Esophagus squamous epithelium (tissue), 5 donors: ENCODE data around the gene TPSB2. TPM values are rescaled to one million over a fixed set of nuclear protein-coding genes. Genes with fewer than 3 reads are reported as not detected.
A peak's percentile ranks its signal among the peaks of the same experiment; 100 is the strongest.
"Not testable (repeated sequence)": the region's sequence is repeated elsewhere in the genome, so short reads cannot be mapped to it uniquely, and the experiment has no call there.

ENCODE experiments used
- DNase-seq: peaks from one replicate; lab custom pipeline; 2025; lab: John Stamatoyannopoulos, UW
- H3K27ac ChIP-seq, 4 donors: fragments of 200-600 bp; sonication (generic); one replicate each; pipeline ENCODE4 v1.5.1; 2016 to 2019; ENCODE audit warnings: mild to moderate bottlenecking in 1 of 4
- H3K27me3 ChIP-seq, 4 donors: fragments of 200-600 bp; sonication (generic); 1 replicate in 3 of 4; 2 replicates in 1 of 4; pipeline versions ENCODE4 v1.5.1 to v1.6.0; 2017 to 2021; ENCODE audit warnings: antibody characterized with exemption in 1 of 4
- H3K36me3 ChIP-seq, 3 donors: fragments of 200-600 bp; sonication (generic); one replicate each; pipeline ENCODE4 v1.5.1; 2016 to 2019
- H3K4me1 ChIP-seq, 3 donors: fragments of 200-600 bp; sonication (generic); one replicate each; pipeline ENCODE4 v1.5.1; 2017 to 2019
- H3K4me3 ChIP-seq, 4 donors: fragments of 200-600 bp; sonication (generic); 1 replicate in 3 of 4; 2 replicates in 1 of 4; pipeline ENCODE4 v1.5.1; 2016 to 2019; ENCODE audit warnings: mild to moderate bottlenecking in 2 of 4, moderate library complexity in 1 of 4
- H3K9me3 ChIP-seq, 3 donors: fragments of 200-600 bp; sonication (generic); one replicate each; pipeline ENCODE4 v1.5.1; 2016 to 2019
- CTCF ChIP-seq, 6 experiments: fragments of 450-650 bp in 4 of 6; fragments of 200-600 bp in 2 of 6; sonication (generic) in 2 of 6; IDR thresholded peaks; one replicate each; pipeline ENCODE4 v1.5.1; 2016 to 2019; ENCODE audit warnings: antibody characterized with exemption in 6 of 6, mild to moderate bottlenecking in 4 of 6, moderate library complexity in 4 of 6
- POLR2A ChIP-seq, 4 donors: fragments of 450-650 bp; IDR thresholded peaks; one replicate each; pipeline ENCODE4 v1.6.1; 2017; ENCODE audit warnings: antibody characterized with exemption in 4 of 4, mild to moderate bottlenecking in 4 of 4, moderate library complexity in 3 of 4
- WGBS, 2 donors: methylation state at CpG; one replicate each; pipeline ENCODE4 v1.1.5; 2018; 5-methylcytosine and 5-hydroxymethylcytosine counted together
- intact Hi-C: fragments of 100-400 bp; cut with DNase I; formaldehyde crosslinking; loops from one replicate; pipeline ENCODE4 v1.15.0; 2022
- total RNA-seq, 4 donors: library from RNA; depleted of rRNA; stranded (reverse); fragments of >200 nt; gene quantifications; one replicate each; pipeline ENCODE4 v1.1.0, GENCODE V29; 2016
- donor health status: DM: yes; HTN: yes; CAD: no.

The TPSB2 gene
- total RNA-seq, 4 donors from 2014 or later = 4.0 to 537 (median 20.2) TPM

DNA sequence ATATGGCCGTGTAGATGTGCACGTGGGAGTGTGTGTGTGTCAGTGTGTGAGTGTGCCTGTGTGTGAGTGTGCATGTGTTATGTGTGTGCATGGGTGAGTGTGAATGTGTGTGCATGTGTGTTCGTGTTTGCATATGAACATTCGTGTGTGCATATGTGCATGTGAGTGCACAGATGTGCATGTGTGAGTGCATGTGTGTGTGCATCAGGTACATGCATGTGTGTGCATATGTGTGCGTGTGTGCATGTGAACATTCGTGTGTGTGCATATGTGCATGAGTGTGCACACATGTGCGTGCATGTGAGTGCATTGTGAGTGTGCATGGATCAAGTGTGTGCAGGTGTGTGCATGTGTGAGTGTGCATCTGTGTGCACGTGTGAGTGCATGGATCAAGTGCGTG, 8.0 kb upstream of the TPSB2 start:
- DNase-seq = no peak
- H3K27ac ChIP-seq = no peak overlapping the region
- WGBS, 2 donors = 71 to 81% methylated on average over 9 of the region's 9 CpGs
- no peaks in the 10 kb centered on the region for H3K36me3 ChIP-seq
- no peak overlapping the region for H3K4me3 ChIP-seq
- peaks cover 0 to 5% (median 0%) of the 10 kb centered on the region in 4 donors for H3K27me3 ChIP-seq
- intact Hi-C loops = no loop called here
- H3K9me3 ChIP-seq = no peaks in the 10 kb centered on the region
- no peaks in the 10 kb centered on the region for H3K4me1 ChIP-seq
- TF ChIP-seq CTCF (IDR thresholded peaks at IDR 0.05) = no peak
- TF ChIP-seq POLR2A (IDR thresholded peaks at IDR 0.05) = no peak

- intact Hi-C loops, H3K4me3 ChIP-seq, H3K27ac ChIP-seq, H3K4me1 ChIP-seq, H3K27me3 ChIP-seq, H3K36me3 ChIP-seq, DNase-seq, H3K9me3 ChIP-seq: not testable (repeated sequence)
- WGBS, 2 donors = no CpG with 5 or more reads among the region's 29 CpGs
Observed at GRCh38 chr16:1236659-1237058, 6.7 kb upstream of the TPSB2 start.

DNA sequence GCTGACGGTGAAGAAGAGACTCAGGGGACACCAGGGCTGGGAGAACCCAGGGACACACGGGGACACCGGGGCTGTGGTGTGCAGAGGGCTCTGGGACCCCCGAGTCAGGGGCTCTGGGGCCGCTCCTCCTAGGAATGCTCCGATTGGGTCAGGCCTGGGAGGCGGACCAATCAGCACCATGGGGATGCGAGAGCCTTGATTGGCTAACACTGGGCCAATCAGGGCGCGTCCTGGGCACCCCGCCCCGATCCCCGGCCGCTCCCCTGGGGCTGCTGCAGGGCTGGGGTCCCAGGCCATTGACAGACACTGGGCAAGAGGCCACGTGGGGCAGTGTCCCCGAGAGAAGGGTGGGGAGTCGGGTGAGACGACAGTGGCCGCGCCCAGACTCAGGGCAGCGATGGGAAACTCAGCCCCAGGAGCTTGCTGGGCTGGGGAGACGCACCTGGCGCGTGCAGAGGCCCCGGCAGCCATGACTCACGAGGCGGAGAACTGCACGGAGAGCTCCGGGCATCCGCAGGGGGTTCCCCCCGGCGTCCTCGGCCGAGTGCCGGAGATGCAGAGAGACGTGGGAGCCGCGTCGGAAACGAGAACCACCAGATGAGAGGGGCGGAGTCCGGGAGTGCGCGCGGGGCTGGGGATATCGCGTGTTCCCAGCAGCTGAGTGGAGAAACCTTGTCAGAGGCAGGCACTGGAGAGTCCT, 2.2 kb upstream of the TPSB2 start:
- H3K36me3 ChIP-seq, H3K9me3 ChIP-seq, intact Hi-C loops, DNase-seq, H3K4me1 ChIP-seq, H3K27me3 ChIP-seq, H3K4me3 ChIP-seq, H3K27ac ChIP-seq: not testable (repeated sequence)
- no CpG with 5 or more reads among the region's 47 CpGs for WGBS, 2 donors

DNA sequence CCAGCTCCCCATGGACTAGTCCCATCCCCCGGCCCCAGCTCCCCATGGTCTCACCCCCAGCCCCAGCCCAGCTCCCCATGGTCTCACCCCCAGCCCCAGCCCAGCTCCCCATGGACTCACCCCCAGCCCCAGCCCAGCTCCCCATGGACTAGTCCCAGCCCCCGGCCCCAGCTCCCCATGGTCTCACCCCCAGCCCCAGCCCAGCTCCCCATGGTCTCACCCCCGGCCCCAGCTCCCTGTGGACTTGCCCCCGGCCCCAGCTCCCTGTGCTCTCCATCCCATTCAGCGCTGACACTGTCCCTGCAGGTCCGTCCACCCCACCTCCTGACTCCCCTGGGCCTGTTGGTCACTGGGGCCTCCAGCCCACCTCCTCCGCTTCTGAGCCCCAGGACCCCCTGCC, 1.3 kb upstream of the TPSB2 start:
- intact Hi-C loops, H3K9me3 ChIP-seq, H3K27ac ChIP-seq, H3K36me3 ChIP-seq, H3K4me1 ChIP-seq, H3K4me3 ChIP-seq, DNase-seq, H3K27me3 ChIP-seq: not testable (repeated sequence)
- no CpG with 5 or more reads among the region's 7 CpGs for WGBS, 2 donors

DNA sequence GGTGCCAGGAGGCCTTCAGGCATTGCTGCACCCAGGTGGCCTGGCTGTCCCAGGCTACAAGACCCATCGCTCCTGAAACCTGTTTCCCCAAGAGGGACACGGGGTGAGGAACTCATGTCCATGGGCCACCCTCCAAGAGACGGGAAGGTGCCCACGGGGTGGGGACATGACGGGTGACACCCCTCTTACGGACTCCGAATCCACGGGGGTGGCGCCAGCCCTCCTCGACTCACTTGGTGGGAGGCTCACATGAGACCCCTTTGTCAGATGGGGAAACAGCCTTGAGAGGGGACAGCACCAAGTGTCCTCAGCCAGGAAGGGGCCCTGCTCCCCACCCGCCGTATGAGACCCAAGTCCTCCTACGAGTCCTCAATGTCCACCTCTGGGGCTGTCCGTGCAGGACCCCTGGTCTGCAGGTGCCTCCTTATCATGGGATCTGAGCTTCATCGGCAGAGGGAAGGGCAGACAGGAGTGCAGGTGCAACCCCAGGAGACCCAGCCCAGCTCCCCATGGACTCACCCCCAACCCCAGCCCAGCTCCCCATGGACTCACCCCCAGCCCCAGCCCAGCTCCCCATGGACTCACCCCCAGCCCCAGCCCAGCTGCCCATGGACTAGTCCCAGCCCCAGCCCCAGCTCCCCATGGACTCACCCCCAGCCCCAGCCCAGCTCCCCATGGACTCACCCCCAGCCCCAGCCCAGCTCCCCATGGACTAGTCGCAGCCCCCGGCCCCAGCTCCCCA, 658 bp upstream of the TPSB2 start:
- H3K4me3 ChIP-seq, intact Hi-C loops, H3K27ac ChIP-seq, H3K4me1 ChIP-seq, H3K9me3 ChIP-seq, H3K36me3 ChIP-seq, DNase-seq: not testable (repeated sequence)
- peaks cover 0 to 10% (median 0%) of the 10 kb centered on the region in 4 donors for H3K27me3 ChIP-seq
- WGBS, 2 donors = 60% methylated on average over 1 of the region's 17 CpGs; no CpG with 5 or more reads in 1 of the 2 donors

DNA sequence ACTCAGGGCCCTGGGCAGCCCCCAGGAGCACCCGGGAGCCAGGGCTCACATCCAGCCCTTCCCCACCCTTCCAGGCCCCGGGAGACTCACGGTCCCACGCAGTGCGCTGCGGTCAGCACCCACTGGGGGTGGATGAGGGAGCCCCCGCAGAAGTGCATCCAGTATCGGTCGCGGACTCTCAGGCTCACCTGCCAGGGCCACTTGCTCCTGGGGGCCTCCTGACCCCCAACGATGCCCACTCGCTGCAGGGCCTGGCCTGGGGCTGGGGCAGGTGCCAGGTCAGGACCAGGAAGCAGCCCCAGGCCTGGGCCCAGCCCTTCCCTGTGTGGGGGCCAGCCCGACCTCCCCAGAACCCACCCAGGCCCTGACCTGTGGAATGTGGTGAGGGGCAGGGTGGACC, 508 bp downstream of the TPSB2 start:
- no CpG with 5 or more reads among the region's 13 CpGs for whole genome bisulfite sequencing, 2 donors
- H3K27me3 ChIP-seq = peaks cover 0 to 21% (median 0%) of the 10 kb centered on the region in 4 donors
- intact Hi-C loops, H3K9me3 ChIP-seq, H3K27ac ChIP-seq, H3K4me3 ChIP-seq, H3K4me1 ChIP-seq, H3K36me3 ChIP-seq, DNase-seq: not testable (repeated sequence)

DNA sequence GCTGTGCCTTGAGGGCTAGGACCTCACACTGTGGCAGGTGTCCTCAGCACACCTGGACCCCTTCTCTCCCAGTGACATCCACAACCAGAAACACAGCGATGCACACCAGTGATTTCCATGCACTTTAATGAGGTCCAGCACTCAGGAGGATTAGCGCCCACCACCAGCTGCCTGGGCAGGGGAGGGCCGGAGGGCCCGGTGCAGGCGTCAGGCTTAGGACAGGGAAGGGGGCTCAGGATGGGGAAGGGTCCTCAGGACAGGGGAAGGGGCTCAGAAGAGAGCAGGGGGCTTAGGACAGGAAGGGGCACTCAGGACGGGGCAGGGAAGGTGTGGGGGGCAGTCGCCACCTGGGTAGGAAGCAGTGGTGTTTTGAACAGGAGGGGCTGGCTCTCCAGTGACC, 1.8 kb downstream of the TPSB2 start:
- no CpG with 5 or more reads among the region's 7 CpGs for WGBS, 2 donors
- intact Hi-C loops, DNase-seq: not testable (repeated sequence)

GRCh38 chr16:1226692-1227091, 3.3 kb downstream of the TPSB2 start:
- not testable (repeated sequence) for DNase-seq

More for the DNA sequence above, 1.8 kb downstream of the TPSB2 start:
- H3K27ac ChIP-seq, H3K4me1 ChIP-seq, H3K4me3 ChIP-seq, H3K36me3 ChIP-seq, H3K9me3 ChIP-seq: not testable (repeated sequence)
- H3K27me3 ChIP-seq = peaks cover 0 to 22% (median 0%) of the 10 kb centered on the region in 4 donors

GRCh38 chr16:1225728-1226311, 4.2 kb downstream of the TPSB2 start:
- intact Hi-C loops, H3K4me1 ChIP-seq, H3K4me3 ChIP-seq, DNase-seq, H3K36me3 ChIP-seq, H3K9me3 ChIP-seq: not testable (repeated sequence)
- WGBS, 2 donors = 60% methylated on average over 2 of the region's 24 CpGs; no CpG with 5 or more reads in 1 of the 2 donors
- H3K27me3 ChIP-seq = peaks cover 0 to 21% (median 0%) of the 10 kb centered on the region in 4 donors
- H3K27ac ChIP-seq = peak overlapping the region in 1 of 4 donors; percentile 14

More at GRCh38 chr16:1226692-1227091, 3.3 kb downstream of the TPSB2 start:
- H3K27me3 ChIP-seq = peaks cover 0 to 22% (median 0%) of the 10 kb centered on the region in 4 donors
- no CpG with 5 or more reads among the region's 14 CpGs for WGBS, 2 donors
- H3K9me3 ChIP-seq, intact Hi-C loops, H3K27ac ChIP-seq, H3K4me3 ChIP-seq, H3K36me3 ChIP-seq, H3K4me1 ChIP-seq: not testable (repeated sequence)
